Activated effector memory CD4-positive, alpha-beta T cell treated with anti-CD3 and anti-CD28 coated beads, Interleukin-2, amount 50 U/mL, for 16 hours (primary cell): ENCODE measurements around the gene FBXO42.
"Not testable (repeated sequence)": the region's sequence is repeated elsewhere in the genome, so short reads cannot be mapped to it uniquely, and the experiment has no call there.

ENCODE experiments used
- DNase-seq: peaks from one replicate; pipeline ENCODE4 v3.0.0-alpha.2; 2020

The FBXO42 gene

DNA sequence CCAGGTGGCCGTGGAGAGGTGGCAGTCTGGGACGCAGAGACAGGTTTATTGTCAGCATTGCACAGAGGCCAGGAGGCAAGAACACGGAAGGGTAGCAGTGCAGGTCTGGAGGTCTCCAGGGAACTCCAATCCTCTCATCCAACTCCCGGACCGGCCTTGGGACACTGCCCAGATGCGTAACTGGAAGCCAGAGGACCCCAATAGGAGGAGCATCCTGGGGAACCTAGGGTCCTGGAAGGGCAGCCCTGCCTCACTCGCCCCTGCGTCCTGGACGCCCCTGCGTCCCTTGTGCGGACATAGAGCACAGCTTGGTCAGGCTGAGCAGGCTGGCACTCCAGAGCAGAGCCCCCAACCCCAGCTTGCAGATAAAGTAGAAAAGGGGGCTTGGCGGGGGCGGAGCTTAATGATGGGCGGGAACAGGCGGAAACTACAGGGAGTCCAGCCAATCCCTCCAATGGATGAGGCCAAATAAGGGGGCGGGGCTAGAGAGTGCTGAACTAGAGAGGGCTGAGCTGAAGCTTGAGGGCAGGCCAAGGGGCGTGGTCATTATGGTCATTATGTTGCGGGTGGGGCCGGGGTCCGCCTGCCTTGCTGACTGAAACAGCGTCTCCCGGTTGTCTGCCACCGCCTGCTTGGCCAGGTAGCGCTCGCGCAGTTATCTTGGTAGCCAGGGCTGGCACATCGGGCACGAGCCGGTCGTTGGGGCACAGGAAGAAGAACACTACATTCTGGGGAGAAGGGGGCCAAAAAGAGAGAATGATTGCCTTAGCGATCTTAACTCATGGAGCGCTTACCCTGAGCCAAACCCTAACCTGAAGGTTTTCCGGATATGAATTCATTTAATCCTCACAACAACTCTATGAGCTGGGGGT is 136.2 kb downstream of the FBXO42 start:
- peak; percentile 81 for DNase-seq

GRCh38 chr1:16215240-16215639 is 137.0 kb downstream of the FBXO42 start:
- DNase-seq: not testable (repeated sequence)

DNA sequence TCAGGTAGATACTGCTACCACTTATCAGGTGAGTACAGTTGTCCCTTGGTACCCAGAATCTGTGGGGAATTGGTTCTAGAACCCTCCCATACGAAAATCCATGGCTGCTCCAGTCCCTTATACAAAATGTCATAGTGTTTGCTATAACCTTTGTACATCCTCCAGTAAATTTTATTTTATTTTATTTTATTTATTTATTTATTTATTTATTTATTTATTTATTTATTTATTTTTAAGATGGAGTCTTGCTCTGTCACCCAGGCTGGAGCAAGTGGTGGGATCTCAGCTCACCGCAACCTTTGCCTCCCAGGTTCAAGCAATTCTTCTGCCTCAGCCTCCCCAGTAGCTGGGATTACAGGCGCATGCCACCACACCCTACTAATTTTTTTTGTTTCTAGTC is 138.7 kb downstream of the FBXO42 start:
- not testable (repeated sequence) for DNase-seq

GRCh38 chr1:16213013-16213412 is 139.3 kb downstream of the FBXO42 start:
- DNase-seq: no peak

DNA sequence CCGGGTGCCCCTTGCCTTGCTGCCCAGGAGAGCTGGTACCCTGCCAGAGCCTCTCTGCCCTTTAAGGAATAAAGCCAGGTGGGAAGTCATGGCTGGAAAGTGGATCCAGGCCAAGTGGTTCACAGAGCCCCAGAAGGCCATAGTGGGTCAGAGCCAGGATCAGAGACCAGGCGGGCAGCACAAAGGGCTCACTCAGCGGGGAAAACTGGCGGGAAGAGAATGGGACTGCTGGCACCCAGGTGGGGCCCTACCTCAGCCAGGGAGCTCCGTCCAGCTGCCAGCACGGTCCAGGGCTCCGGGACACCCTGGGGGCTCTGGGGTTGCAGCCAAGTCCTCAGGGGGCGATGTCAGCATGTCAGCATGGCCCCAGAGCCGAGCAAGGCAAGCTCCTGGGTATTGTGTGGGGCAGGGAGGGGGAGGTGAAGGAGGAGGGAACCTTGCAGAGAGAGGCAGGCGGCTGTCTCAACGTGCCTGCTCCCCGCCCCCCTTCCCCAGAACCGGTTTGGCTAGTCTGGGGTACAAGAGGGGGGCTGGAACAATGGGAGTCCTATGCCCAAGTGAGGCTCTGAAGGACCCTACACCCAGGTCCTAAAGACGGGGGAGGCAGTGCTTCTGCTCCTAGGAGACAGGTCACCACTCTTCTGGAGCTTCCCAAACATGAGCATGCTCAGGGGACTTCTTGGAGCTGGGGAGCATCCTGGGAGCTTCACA is 139.9 kb downstream of the FBXO42 start, which contains the start of gene ARHGEF19:
Gene ARHGEF19 (minus strand): TSS at position 402 of the 711 bp plus-strand sequence. CDS start 3,598 bp downstream, outside the sequence.
- DNase-seq: no peak

DNA sequence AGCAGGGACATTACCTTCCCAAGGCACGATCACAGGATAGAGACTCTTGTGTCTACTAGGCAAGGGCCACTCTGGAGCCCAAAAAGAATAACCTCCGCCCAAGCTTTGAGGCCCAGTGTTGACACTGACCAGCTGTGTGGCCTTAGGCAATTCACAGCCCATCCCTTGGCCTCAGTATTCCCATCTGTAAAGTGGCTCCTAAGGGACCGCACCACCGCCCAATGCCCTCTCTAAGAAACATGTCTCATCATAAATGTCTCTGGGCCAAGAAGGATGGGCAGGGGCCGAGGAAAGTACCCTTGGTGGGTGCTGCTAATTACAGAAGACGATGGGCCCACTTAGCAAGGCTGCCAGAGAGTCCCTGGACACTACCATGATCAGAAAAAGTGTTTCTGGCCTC is 140.5 kb downstream of the FBXO42 start:
- no peak for DNase-seq

GRCh38 chr1:16210581-16210980 is 141.7 kb downstream of the FBXO42 start:
- no peak for DNase-seq

DNA sequence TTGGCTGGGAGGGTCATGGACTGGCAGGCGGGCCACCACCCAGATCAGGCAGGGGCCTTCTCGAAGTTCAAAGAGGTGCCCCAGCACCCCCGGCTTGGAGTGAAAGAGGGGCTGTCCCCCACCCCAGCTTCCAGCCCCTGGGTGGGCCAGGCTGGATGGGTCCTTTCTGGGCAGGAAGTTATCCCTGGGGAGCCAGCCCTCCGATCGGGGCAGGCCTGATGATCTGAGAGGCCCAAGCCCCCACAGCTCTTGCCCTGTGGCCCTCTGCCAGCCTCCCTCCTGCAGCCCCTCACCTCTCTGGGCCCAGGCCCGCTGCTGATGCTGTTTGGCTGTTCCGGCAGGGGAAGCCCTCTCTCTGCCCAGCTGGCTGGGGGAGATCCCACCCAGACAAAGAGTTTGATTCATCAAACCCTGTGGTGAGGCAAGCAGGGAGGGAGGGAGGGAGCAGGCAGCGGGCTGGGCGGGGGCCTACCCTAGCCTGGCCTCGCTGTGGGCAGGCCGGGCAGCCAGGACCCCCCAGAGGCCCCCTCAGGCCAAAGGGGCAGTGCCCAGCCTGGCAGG is 142.4 kb downstream of the FBXO42 start:
- no peak for DNase-seq

GRCh38 chr1:16209132-16209846 is 143.0 kb downstream of the FBXO42 start:
- no peak for DNase-seq

- DNase-seq: no peak
Measured at GRCh38 chr1:16208270-16208987, 143.9 kb downstream of the FBXO42 start.

DNA sequence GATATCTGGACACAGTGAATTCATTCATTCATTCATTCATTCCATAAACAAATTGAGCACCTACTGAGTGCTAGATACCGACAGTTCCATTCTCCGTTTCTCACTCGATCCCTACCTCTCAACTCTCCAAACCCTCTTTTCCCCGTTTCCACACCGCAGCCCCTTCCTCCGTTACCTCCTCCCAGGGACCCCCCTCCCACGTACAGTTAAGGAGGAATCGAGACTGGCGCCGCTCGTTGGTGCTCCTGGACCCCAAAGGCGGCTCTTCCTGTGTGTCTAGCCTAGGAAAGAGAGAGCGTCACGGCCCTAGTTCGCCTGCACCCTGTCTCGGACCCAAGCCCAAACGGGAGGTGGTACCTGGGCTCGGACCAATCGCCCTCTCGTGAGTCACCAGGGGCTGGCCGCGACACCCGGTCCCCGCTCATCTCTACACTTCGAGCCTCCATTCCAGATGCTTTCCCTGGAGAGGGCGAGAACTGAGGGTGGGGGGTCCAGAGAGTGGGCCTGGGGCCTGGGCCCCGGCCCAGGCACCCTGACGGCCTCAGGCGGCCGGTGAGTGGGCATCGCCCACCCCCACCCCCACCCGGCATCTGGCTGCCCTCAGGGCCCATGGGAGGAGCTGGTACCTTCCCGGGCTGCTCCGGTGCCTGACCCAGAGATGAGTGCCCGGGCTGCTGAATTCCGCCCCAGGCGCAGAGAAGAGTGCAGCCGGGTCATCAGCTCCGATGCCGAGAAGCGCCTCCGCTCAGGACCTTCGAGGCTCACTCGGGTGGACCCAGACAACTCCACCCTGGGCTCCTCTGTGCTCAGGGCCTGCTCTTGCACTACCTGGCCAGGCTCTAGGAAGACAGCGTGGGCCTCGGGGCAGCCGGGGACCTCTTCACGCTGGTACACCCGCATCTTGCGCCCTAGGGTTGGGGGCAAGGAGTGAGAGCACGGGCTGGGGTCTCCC is 144.7 kb downstream of the FBXO42 start:
- no peak for DNase-seq

DNA sequence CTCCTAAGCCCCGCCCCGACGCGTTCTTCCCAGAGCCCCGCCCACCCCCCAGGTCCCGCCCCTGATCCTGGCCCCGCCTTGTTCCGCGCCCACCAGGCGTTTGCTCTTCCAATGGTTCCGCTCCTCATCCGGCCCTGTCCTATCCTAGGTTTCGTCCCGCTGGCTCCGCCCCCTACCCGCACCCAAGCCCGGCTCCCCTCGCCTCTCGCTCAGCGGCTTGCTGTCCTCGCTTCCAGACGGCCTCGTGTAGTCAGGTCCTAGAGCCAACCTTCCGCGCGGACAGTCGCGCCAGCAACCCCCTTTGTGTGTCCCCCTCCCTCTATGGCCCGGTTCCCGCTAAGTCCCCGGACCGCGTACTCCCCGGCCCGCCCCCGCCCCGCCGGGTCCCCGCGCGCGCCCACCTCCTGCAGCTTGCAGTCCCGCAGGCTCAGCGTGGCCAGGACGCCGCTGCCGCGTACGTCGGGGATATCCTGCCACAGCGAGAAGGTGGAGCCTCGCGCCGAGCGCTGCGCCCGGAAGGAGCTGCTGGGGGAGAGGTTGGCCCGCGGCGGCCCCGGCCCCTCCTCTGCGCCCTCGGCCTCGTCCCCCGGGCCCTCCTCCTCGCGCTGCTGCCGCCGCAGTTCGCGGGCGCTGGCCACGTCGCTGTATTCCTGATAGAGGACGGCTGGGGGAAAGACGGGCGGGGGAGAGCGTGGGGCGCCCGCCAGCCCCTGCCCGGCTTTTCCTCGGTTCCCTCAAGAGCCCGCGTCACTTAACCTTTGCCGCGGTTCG is 145.5 kb downstream of the FBXO42 start:
- peak; percentile 96 for DNase-seq

DNA sequence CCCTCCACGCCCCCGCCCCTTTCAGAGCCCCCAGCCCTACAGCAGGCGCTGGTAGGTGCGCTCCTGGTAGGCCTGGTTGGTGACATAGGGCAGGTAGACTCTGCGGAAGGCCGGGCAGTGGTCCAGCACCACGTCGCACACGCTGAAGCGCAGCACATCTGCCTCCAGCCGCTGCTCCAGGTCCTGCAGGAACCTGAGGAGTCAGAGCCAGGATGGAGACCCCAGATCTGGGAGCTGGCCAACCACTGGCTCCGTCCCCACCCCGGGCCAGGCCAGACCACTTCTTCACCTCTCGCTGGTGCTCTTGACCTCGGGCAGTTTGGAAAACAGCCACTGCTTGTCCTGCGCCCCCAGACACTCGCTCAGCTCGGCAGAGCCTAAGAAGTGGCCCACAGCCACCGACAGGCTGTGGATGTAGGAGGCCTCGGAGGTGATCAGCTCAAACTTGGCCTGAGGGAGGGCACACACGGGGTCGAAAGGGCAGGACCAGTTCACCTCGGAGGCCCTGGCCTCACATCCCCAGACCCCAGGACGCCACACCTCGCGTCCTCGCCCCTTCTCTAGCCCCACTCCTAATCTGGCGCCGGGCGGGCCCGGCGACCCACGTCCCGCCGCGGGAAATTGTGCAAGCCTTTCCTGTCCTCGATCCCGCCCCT is 146.3 kb downstream of the FBXO42 start:
- DNase-seq: no peak

GRCh38 chr1:16205334-16205671 is 147.0 kb downstream of the FBXO42 start:
- DNase-seq: no peak

DNA sequence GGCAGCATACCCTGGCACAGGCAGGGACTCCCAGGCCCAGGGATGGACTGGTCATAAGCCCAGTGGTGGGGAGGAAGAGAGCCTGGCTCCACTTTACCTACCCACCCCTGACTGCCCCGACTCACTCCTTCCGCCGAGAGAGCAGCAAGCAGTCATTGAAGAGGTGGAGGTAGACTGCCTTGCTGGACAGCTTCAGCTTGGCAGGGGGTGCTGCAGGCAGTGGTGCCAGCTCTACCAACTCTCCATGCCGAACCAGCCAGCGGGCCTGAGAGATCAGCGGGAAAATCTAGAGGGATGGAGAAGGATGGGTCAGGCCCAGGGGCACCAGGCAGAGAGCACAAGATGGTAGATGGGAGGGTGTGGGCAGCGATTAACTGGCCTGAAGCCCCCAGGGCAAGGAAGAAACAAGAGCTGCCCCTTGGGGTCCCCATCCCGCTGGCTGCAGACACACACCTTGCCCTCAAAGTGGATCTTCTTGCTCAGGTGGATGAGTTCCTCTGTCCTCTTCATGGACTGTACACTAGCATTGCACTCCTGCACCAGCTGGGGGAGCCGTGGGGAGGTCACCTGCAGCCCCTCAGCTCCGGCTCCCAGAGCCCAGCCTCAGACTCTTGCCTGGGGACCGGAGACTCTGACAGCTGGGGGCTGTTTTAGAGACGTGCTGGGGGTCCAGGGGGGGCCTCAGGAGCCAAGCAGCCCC is 147.5 kb downstream of the FBXO42 start:
- no peak for DNase-seq

GRCh38 chr1:16204216-16204615 is 148.1 kb downstream of the FBXO42 start:
- DNase-seq: no peak

GRCh38 chr1:16203550-16203949 is 148.7 kb downstream of the FBXO42 start:
- DNase-seq: no peak

GRCh38 chr1:16202281-16203210 is 149.7 kb downstream of the FBXO42 start:
- no peak for DNase-seq
